H54 (cell line): ENCODE measurements around the gene CCDC38.
"Not testable (repeated sequence)": the region's sequence is repeated elsewhere in the genome, so short reads cannot be mapped to it uniquely, and the experiment has no call there.

Experiments used
- DNase-seq: peaks from one replicate; pipeline ENCODE4 v3.0.0; 2011; ENCODE audit warnings: low spot score, mixed read lengths; ENCODE audit not compliant: insufficient read length
- FAIRE-seq: peaks from 3 replicates; lab custom pipeline; 2011; peaks lifted over from hg19 to GRCh38; lab: Jason Lieb, UNC
- POLR2A ChIP-seq: IDR thresholded peaks from 2 replicates; pipeline ENCODE4 v1.6.1; 2011; ENCODE audit warnings: low read depth, mild to moderate bottlenecking, low read length

CCDC38 gene

DNA sequence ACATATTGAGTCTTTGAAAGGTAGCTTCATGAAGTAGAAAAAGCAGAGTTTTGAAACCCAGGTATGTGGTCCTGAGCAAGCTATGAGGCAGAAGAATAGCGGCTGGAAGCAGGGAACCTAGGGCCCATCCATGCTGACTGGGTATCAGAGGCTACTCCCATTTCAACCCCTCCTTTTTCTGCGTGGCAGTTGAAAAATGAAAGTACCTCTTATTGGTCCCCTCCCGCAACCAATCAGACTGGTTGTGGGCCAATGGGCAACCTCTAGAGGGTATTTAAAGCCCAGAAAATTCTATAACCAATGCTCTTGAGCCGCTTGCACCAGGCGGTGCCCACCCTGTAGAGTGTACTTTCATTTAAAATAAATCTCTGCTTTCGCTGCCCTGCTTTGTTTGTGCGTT is 85.3 kb downstream of the CCDC38 start:
- FAIRE-seq (no peak), DNase-seq (no peak)
- TF ChIP-seq POLR2A = no peak

GRCh38 chr12:95852133-95852532 is 90.3 kb downstream of the CCDC38 start:
- TF ChIP-seq POLR2A = no peak
- FAIRE-seq = no peak
- DNase-seq = no peak

- no peak for DNase-seq
- TF ChIP-seq POLR2A = no peak
- FAIRE-seq = no peak
Measured at GRCh38 chr12:95851606-95852005, 90.8 kb downstream of the CCDC38 start.

DNA sequence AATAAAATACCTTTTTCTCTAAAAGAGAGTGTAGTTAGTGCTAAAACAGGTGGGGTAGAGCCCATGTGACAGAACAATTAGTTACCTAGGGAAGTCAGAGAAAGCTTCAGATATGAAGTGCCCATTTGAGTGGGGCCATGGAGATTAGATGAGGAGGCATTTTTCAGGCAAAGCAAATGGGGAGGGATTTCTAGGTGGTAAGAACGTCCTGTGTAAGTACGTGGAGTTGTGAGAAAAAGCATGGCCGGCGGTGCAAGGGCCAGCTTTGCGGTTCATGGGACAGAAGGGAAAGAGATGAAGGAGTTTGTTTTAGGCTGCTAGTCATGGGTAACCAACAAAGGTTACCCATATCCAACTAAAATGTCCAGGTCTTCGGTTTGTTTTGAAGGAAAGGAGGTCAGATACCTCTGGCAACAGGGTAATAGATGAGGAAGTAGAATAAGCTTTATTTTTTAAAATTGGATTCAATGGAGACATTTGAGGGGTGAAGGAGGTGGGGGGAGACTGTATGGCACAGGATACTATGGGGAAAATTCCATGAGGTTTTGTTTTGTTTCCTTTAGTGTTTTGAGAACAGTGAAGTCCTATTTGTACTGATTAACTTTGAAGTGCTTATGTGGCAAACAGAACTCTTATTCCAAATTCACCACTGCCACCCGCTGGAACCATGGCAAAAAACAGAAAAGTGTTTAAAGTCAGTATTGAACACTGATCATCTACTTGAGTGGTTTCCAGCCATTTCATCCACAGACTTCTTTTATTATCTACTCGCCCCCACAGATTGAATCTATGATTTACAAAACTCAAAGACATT is 93.6 kb downstream of the CCDC38 start:
- peak; percentile 85 for FAIRE-seq
- DNase-seq = no peak
- no peak for TF ChIP-seq POLR2A

- not testable (repeated sequence) for DNase-seq, FAIRE-seq
Measured at GRCh38 chr12:95842426-95842825, 100.0 kb downstream of the CCDC38 start.

GRCh38 chr12:95838125-95838524 is 104.3 kb downstream of the CCDC38 start:
- no peak for TF ChIP-seq POLR2A
- FAIRE-seq = peak; percentile 77
- no peak for DNase-seq

DNA sequence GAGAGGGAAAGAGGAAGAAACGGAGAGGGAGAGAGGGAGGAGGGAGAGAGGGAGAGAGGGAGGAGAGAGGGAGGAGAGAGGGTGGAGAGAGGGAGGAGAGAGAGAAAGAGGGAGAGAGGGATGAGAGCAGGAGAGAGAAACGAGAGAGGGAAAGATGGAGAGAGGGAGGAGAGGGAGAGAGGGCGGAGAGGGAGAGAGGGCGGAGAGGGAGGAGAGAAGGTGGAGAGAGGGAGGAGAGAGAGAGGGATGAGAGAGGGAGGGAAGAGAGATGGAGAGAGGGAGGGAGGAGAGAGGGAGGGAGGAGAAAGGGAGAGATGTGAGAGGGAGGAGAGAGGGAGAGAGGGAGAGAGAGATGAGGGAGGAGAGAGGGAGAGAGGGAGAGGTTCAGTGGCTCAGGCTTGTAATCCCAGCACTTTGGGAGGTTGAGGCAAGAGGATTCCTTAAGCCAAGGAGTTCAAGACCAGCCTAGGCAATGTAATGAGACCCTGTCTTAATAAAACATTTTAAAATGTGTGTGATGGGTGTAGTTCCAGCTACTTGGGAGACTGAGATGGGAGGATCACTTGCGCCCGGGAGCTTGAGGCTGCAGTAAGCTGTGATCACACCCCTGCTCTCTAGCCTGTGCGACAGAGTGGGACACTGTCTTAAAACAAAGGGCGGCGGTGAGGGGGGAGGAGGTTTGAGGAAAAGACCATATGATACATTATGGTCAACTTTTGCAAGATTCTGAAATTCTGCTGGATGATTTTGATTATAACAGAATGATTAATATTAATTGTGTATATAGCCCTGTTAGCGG is 105.0 kb downstream of the CCDC38 start:
- TF ChIP-seq POLR2A = no peak
- DNase-seq (no peak), FAIRE-seq (no peak)

- DNase-seq (no peak), FAIRE-seq (no peak)
- TF ChIP-seq POLR2A = no peak
Measured at GRCh38 chr12:95836630-95837239, 105.7 kb downstream of the CCDC38 start.

DNA sequence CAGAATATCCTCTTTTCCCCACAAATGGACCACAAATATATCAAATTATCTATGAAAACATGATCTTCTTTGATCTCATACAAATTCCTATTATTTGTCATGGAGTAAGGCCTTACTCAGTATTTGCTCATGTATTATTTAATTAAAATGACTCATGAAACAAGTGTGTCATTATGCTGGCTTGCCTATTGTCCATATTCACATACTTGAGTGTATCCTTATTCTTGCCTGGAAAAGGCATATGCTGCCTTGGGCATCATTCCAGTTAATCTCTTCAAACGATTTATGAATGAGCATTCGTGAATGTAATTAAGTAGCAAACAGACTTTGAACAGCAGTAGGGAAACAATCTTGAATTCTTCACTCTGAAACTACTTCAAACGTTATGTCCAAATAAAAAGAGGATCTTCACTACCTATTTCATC is 106.2 kb downstream of the CCDC38 start:
- TF ChIP-seq POLR2A = no peak
- DNase-seq = no peak
- peak; percentile 33 for FAIRE-seq

GRCh38 chr12:95834572-95834971 is 107.8 kb downstream of the CCDC38 start:
- FAIRE-seq (no peak), DNase-seq (no peak)
- no peak for TF ChIP-seq POLR2A

DNA sequence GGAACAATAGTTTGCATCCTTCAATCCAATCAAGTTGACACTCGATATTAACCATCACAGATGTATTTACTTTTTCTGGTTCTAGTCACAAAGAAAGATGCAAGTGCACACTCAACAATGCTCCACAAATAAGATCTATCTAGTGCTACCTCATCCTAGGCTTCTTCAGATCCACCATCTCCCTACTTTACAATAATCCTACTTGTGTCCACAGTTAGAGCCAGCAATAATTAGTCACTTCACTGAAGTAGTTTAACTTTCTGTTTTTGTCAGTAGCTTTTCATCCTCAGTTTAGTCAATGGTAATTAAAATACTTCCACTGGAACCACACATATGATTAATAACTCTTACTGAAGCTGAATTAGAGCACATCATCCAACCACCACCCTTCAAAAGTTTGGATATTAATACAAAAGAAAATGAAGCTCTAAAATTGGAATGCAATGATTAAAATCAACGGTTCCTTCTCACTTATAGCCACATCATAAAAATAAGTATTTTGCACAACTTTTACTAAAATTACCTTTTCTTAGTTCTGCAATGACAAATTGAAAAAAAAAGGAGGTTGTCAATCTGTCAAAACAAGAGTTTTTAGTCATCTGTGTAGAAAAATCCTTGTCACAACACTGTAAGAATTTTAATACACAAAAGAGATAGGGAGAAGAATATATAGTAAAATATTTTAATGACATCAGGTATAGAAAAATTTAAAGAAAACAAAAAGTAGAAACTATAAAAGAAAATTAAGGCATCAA is 111.9 kb downstream of the CCDC38 start:
- FAIRE-seq = no peak
- no peak for TF ChIP-seq POLR2A
- no peak for DNase-seq

DNA sequence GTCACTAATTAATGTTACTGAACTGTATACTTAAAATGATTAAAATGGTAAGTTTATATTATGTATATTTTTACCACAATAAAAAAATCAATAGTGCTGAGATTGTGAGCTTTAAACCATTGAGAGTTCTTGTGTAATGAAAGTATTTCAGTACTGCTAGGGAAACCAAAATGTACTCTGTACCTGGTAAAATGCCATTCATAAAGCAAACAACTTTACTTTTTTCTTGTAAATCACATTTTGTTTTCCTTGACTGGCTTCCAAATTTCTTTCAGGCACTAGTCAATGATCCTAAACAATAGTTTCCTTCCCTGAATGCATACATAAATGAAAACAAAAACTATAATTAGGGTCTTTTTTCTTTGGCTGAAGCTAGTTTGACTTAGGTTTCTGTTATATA is 113.0 kb downstream of the CCDC38 start:
- TF ChIP-seq POLR2A = no peak
- DNase-seq (no peak), FAIRE-seq (no peak)

- FAIRE-seq (peak; percentile 94), DNase-seq (no peak)
- TF ChIP-seq POLR2A = no peak
Measured at GRCh38 chr12:95820096-95820703, 122.2 kb downstream of the CCDC38 start.
